NCI-H1092 treated with DMSO at 0.1 percent for 48 hours (cell line): ENCODE results near the gene TMEM63A.
A peak's percentile ranks its signal among the peaks of the same experiment; 100 is the strongest.
"Not testable (repeated sequence)": the region's sequence is repeated elsewhere in the genome, so short reads cannot be mapped to it uniquely, and the experiment has no call there.

Experiments
- DNase-seq: peaks from one replicate; lab custom pipeline; 2025; lab: John Stamatoyannopoulos, UW

Gene TMEM63A

DNA sequence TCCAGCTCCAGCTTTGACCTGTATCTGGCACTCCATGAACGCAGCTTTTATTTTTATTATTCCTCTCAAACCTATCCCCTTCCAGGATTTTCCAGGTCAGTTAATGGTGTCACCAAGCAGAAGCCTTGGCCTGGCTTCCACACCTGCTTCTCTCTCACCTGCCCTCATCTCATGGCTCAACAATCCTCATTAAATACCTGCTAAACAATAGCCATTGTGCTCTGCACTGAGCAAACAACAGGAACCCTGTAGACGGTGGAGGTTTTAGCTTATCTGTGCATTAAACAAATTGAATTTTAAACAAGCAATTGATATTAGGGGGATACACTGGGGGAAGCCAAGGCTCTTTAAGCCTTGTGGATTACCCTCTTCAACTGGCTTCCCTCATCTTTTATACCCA, 26.6 kb upstream of the TMEM63A start:
- DNase-seq, result peak; percentile 15

DNA sequence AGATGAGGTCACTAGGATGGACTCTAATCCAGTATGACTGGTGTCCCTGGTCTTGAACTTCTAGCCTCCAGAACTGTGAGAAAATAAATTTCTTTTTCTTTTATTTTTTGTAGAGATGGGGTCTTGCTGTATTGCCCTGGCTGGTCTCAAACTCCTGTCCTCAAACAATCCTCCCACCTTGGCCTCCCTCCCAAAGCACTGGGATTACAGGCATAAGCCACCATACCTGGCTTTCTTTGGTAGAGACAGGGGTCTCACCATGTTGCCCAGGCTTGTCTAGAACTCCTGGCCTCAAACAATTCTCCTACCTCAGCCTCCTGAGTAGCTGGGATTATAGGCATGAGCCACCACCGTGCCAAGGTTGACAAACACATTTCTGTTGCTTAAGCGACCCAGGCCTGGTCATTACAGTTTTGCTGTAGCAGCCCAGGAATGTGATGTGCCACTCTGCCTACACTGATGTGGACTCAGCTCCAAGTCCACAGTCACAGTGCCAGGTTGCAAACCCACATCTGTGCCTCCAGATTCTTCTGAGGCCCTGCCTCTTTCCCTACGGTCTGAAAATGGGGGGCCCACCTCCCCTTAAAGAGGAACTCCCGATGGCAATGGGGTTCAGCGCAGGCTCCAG, 25.9 kb upstream of the TMEM63A start:
- DNase-seq, result no peak

DNA sequence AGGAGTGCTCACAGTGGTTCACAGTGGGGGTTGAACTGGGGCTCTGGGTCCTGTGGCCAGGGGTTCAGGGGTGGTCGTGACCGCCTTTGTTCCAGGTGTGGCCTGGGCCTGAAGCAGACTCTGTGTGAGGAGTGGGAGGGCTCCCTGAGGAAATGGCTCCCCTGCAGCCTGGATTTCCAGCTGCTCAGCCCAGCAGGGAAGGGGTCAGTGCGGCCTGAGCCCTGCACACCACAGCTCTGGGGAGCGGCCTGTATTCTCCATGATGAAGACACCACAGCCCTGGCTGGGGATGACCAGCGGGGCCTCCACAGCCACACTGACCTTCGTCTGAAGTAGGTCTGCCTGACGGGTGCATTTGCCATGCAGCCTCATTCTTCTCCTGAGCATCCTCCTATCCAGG, 25.2 kb upstream of the TMEM63A start:
- no peak for DNase-seq

DNA sequence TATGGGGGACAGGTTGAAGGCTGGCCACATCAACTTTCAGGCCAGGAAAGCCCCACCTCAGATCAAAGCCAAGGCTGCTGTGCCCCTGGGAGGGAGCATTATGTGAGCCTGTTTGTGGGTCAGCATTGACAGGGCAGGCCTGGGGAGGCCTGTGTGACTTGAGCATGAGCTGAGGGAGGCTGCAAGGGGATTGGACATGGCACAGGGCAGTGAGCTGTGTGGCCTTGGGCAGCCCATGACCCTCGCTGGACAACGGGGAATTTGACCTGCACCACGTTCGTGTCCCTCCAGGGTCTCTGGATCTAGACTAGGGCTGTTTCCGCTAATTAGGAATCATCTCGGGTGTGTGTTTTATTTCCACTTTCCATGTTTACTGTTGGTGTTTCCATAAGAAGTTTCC, 24.3 kb upstream of the TMEM63A start:
- no peak for DNase-seq

DNA sequence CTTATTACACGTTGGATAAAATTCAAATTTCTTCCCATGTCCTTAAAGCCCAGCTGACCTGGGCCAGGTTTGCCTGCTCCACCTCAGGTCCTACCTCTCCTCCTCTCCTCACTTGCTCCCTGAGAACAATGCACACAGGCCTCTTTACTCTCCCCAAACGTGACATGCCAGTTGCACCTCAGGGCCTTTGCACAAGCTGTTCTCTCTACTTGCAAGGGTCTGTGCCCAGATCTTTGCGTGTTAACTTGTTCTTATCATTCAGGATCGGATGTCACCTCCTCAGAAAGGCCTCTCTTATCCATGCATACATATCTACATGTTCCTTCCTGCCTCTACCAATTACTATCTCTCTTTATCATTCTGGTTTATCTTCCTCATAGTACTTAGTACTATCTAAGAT, 21.4 kb upstream of the TMEM63A start:
- DNase-seq, result no peak

GRCh38 chr1:225899044-225899925, 17.1 kb upstream of the TMEM63A start:
- no peak for DNase-seq

DNA sequence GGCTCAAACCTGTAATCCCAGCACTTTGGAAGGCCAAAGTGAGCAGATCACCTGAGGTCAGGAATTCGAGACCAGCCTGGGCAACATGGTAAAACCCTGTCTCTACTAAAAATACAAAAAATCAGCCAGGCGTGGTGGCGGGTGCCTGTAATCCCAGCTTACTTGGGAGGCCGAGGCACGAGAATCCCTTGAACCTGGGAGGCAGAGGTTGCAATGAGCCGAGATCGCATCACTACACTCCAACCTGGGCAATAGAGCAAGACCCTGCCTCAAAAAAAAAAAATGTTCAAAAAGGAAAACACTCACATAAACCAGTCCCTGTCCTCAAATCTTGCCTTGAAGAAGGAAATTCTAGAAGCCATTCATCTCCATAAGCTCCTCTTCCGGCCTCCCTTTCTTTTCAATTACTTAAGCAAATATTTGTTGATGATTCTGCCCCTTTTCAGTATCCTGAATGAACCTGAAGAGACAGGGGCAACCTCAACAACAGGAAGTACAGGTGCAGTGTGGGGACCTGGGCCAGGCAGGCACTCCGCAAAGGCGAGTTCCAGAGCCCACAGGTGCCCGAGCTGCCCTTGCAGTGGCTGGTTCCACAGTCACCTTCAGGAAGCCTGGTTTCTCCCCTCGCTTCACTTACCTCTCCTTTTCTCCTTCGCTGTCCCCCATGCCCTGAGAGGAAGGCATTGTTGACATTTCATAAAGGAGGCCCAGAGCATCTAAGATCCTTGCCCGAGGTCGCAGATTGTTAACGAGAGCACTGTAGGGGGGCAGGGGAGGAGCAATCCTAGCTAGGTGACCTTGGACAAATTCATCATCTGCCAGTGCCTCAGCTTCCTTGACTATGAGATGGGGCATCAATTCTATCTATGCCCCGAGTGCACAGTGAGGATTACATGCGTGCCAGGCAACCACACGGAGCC, 15.7 kb upstream of the TMEM63A start:
- DNase-seq, result peak; percentile 15

GRCh38 chr1:225896937-225897549, 14.9 kb upstream of the TMEM63A start:
- DNase-seq, result no peak

- DNase-seq, result no peak
These were observed 14.3 kb upstream of the TMEM63A start for GRCh38 chr1:225896494-225896893.

DNA sequence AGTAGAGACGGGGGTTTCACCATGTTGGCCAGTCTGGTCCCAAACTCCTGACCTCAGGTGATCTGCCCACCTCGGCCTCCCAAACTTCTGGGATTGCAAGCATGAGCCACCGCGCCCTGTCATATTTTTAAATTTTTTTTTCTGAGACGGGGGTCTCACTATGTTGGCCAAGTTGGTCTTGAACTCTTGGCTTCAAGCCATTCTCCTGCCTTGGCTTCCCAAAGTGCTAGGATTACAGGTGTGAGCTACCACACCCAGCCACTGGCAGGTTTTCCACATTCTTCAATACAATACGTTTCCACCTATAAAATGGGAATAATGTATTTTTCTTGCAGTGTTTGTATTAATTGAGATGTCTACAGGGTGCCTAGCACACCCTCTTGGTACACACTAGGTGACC, 10.1 kb upstream of the TMEM63A start:
- no peak for DNase-seq

DNA sequence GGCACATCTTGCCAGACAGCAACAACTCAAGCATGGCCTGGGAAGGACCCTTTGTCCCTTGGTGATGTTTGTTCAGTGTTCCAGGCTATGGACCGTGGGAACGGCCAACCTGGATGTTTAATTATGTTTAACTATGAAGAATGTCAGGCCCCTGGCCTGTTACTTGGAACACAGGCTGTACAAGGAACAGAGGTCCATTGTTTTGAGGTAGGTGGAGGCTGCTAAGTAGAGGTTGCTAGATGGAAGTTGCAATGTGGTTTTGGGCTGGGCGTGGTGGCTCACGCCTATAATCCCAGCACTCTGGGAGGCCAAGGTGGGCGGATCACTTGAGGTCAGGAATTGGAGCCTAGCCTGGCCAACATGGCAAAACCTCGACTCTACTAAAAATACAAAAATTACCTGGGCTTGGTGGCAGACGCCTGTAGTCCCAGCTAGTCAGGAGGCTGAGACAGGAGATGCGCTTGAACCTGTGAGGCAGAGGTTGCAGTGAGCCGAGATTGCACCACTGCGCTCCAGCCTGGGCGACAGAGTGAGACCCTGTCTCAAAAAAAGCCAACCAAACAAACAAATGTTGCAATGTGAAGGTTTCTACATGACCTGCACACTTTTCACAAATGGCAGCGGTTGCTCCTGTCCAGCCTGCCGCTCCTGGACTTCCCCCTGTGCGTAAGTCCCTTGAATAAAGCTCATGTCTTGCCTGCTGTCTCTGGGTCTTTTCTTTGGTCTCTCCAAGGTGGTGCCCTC, 9.2 kb upstream of the TMEM63A start:
- DNase-seq, result no peak

- no peak for DNase-seq
These were observed 8.4 kb upstream of the TMEM63A start for GRCh38 chr1:225890346-225891228.

DNA sequence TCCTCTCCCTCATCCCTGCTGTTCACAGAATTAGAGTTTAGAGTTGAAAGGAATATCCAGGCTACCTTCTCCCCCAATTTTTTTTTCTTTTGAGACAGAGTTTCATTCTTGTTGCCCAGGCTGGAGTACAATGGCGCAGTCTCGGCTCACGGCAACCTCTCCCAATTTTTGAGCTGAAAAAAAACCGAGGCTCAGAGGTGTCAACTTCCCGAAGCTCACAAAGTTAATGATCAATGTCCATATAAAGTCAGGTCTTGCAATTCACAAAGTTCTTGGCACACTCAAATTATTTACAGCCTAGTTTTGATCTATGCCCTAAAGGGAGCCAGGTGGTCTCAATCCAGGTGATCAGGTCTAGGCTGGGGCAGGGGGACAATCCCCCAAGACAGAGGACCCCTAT, 7.6 kb upstream of the TMEM63A start:
- no peak for DNase-seq

DNA sequence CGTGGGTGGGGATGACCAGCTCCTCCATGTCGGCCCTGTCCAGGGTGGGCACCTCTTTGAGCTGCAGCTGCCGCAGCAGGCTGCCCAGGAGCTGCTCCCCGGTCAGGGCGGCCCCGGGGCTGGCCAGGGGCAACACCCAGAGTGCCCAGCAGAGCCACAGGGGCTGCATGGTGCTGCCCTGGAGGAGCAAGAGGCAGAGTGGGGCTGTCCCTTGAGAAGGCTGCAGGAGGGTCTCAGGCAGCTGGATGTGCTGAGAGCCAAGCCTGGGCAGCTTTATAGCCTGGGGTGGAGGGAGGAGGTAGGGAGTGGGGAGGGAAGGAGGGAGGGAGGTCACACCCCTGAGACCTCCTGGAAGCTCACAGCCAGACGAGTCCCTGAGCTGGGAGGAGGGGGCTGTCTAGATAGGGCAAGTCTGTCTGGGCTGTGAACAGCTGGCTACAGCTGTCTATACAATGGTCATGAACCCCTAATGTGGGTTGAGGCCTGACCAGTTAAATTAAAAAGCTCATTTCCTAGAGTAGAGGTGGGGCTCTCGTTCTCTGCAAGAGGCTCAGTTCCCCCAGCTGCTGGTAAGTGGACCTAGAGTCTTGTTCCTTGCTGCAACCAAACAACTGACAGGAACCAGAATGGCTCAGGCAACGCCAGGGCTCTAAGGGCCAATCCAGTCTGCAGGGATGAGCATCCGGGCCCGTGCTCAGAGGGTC, 6.9 kb upstream of the TMEM63A start, which contains the start of gene LEFTY1:
TSS of gene LEFTY1 (minus strand) at position 249 of the 704 bp plus-strand sequence. CDS start at position 169, 80 bp downstream.
- DNase-seq, result no peak

DNA sequence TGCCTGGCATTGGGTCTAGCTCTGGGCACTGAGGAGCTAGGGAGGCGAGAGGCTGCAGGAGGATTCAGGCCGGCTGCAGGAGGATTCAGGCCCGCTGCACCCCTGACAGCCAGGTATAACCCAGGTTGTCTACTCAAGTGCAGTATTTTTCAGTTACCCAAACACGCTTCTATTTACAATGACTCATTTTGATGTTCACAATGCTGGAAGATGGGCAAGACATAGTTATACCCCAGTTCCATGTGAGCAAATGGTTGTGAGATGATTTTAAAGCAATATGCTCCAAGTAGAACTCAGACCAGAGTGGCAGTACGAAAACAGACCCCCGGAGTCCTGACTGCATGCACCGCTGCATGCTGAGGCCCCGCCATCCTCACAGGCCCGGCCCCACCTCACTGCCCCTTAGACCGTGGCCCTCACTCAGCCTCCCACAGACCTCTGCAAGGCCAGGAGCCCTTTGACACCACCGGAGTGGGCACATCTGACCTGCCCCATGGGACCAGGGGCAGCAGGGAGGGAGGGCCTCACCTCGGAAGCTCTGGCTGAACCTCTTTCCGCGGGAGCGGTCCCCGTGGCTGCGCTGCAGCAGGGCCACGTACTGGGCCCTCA, 6.2 kb upstream of the TMEM63A start:
- no peak for DNase-seq

DNA sequence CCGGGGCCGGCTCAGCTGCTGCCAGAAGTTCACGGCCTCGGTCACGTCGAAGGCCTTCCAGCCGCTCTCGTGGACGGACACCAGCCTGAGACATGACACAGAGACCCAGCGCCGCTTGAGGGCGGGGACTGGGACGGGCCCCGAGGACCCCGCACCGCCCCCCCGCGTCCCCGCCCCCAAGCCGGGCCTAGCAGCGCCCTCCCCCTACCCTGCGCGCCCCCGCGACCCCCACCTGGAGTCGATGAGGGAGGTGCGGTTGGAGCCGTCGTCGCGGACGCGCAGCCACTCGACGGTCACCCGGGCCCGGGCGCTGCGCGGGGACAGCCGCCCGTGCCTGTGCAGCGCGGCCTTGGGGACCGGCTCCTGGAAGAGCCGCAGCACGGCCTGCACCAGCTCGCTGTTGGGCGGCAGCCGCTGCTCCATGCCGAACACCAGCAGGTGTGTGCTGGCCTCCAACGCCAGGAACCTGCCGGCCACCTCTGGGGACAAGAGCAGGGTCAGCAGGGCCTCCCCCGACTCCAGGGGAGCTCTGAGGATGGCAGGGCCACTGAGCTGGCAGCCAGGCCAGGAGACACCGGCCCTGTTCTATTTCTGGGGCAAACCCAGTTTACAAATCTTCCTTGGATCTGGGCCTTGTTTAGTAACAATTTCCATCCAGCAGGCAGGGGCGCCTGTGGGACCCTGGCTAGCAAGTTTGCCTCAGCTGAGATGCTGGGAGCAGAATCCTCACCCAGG, 5.5 kb upstream of the TMEM63A start:
- DNase-seq, result not testable (repeated sequence)

DNA sequence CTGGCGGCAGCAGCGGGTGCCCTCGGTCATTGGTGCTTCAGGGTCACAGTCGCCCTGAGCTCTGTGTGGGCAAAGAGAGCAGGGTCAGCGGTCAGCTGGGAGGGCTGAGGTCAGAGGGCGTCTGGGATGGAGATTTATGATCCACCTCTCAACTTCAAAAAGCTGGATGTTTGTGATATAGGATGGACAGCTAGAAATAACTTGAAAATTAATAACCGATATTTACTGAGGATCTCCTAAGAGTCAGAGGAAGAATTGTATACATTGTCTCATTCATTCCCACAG, 4.8 kb upstream of the TMEM63A start:
- no peak for DNase-seq

DNA sequence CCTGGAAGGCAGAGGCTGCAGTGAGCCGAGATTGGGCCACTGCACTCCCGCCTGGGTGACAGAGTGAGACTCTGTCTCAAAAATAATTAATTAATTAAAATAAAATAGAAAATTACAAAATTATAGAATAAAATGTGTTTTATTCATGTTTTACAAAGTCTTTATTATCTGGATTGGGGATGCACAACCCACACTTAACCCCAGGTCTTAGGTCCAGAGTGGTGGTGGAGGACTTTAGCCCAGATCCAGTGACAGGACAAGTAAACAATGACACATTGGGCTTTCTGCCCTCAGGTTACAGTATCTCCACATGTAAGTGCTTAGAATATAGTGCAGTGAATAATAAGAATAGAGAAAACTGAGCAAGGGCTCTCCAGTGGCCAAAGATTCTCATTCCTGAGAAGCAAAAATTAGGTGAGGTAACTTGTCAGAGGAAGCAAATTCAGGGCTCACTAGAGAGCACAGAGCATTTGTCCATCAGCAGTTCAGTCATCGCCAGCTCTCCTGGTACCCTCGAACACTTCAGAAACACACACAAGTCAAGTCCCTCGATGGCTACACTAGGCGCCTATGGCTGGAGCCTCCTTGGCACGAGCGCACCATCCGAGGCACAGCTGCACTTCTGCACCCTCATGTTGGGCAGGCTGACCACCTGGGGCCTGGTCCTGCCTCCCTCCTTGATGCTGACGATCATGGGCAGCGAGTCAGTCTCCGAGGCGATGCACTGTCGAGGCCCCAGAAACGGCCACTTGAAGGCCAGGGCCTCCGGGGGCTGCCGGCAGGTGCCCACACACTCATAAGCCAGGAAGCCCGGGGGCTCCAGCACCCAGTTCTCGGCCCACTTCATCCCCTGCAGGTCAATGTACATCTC, 4.2 kb upstream of the TMEM63A start:
- DNase-seq, result no peak
